Heart left ventricle (tissue), 16 donors: ENCODE results near the gene CCNJL. TPM values are rescaled to one million over a fixed set of nuclear protein-coding genes. Genes with fewer than 3 reads are reported as not detected.

Experiments used
- ATAC-seq, 4 donors: fragments of 200-7000 bp; cut with Tn5 transposase; one replicate each; pipeline ENCODE4 v1.9.1; 2020 to 2022; ENCODE audit warnings: moderate library complexity in 4 of 4, mild to moderate bottlenecking in 3 of 4, moderate number of reproducible peaks in 1 of 4
- DNase-seq, 5 donors: peaks; one replicate each; pipeline ENCODE4 v3.0.0-alpha.2; 2020
- H3K27ac ChIP-seq, 12 donors: fragments of 200-600 bp; sonication (generic) in 4 of 12; one replicate each; pipeline versions ENCODE4 v1.5.0 to v1.8.0; 2016 to 2022; ENCODE audit warnings: mild to moderate bottlenecking in 2 of 12
- H3K27me3 ChIP-seq, 9 donors: fragments of 200-600 bp; sonication (generic) in 2 of 9; one replicate each; pipeline versions ENCODE4 v1.5.1 to v1.8.0; 2016 to 2022; ENCODE audit warnings: mild to moderate bottlenecking in 3 of 9
- H3K36me3 ChIP-seq, 9 donors: fragments of 200-600 bp; sonication (generic) in 2 of 9; one replicate each; pipeline versions ENCODE4 v1.5.0 to v1.8.0; 2018 to 2022; ENCODE audit warnings: mild to moderate bottlenecking in 2 of 9
- H3K4me1 ChIP-seq, 12 donors: fragments of 200-600 bp; sonication (generic) in 4 of 12; one replicate each; pipeline versions ENCODE4 v1.5.0 to v1.8.0; 2016 to 2022; ENCODE audit warnings: mild to moderate bottlenecking in 3 of 12
- H3K4me3 ChIP-seq, 12 donors: fragments of 200-600 bp; sonication (generic) in 4 of 12; one replicate each; pipeline versions ENCODE4 v1.5.0 to v1.8.0; 2017 to 2022; ENCODE audit warnings: mild to moderate bottlenecking in 9 of 12, moderate library complexity in 4 of 12
- H3K9me3 ChIP-seq, 12 donors: fragments of 200-600 bp; sonication (generic) in 4 of 12; one replicate each; pipeline versions ENCODE4 v1.5.0 to v1.8.0; 2016 to 2022; ENCODE audit warnings: mild to moderate bottlenecking in 1 of 12
- POLR2A ChIP-seq, 2 donors: fragments of 450-650 bp; IDR thresholded peaks; one replicate each; pipeline ENCODE4 v1.6.1; 2017; ENCODE audit warnings: antibody characterized with exemption in 2 of 2, mild to moderate bottlenecking in 2 of 2, moderate library complexity in 2 of 2
- WGBS, 4 donors: extraction: QIAGEN DNeasy Blood & Tissue Kit in 2 of 4; methylation state at CpG; one replicate each; pipeline versions ENCODE4 v1.1.5 to v1.1.7; 2013 to 2018; 5-methylcytosine and 5-hydroxymethylcytosine counted together
- intact Hi-C, 10 donors: fragments of 100-400 bp; cut with DNase I; formaldehyde crosslinking; loops; one replicate each; pipeline versions ENCODE4 v1.11.1 to v1.14.2; 2022
- long read RNA-seq, 3 donors: library from polyadenylated mRNA; unstranded; transcript quantifications; one replicate each; pipeline ENCODE4 v2.0.0, GENCODE V29; 2020 to 2021
- polyA plus RNA-seq, 2 donors: library from polyadenylated mRNA; stranded (reverse); fragments of 200-250 nt; gene quantifications; one replicate each; pipeline ENCODE4 v1.2.3, GENCODE V29; 2013
- total RNA-seq, 9 donors: library from RNA; depleted of rRNA in 2 of 9; stranded (reverse); fragments of >200 nt in 2 of 9; fragmentation: NEBNext Ultra II Directional in 3 of 9; extraction: Animal tissue kit (Norgen Biotek cat#: 25700) in 3 of 9; gene quantifications; one replicate each; pipeline versions ENCODE4 v1.1.0 to v1.2.4, GENCODE V29; 2016 to 2023
- TF ChIP-seq, protein P1 (sequence below), 12 donors: fragments of 200-600 bp; sonication (generic) in 4 of 12; IDR thresholded peaks; one replicate each; pipeline versions ENCODE4 v1.5.0 to v1.8.0; 2018 to 2022; ENCODE audit warnings: antibody characterized with exemption in 12 of 12, mild to moderate bottlenecking in 5 of 12
- donor health status: ischemic (EF 13 %, LVEDD 7.1; RV severe dilation, severe dysfunction).
- donor health status: healthy with polysubstance abuse.
- donor health status: DM: no; HTN: yes; CAD: no.
- donor health status: DM: no; HTN: no; CAD: no.
- donor health status: ischemic (EF 25% LVEDD 6.9; RV normal size, moderate dysfunction).
- donor health status: ischemic (EF 25% LVEDD 5.7; RV mildly dilated, moderate dysfunction).
- donor health status: healthy.
- donor health status: DM: yes; HTN: yes; CAD: no.
- donor health status: ischemic (EF 35%, LVEDD 5.7; RV mildly dilated, moderate dysfunction).
- donor health status: nonischemic (EF 11% LVEDD 7.7; RV severe dilation, severe dysfunction).
- donor health status: DM: yes; HTN: yes; CAD: no.
- donor health status: PGD.
- donor health status: ischemic (EF 29% LVEDD 5.4; RV normal size, mild dysfunction).
- donor health status: nonischemic (EF 23%, LVEDD 6.1; RV moderate dilation, normal function).

CCNJL gene
- 10 to 100 TPM in 2 of 9 donors, 1 to 10 TPM in 7; 4.1 to 12.4 (median 7.6) TPM for total RNA-seq
- polyA plus RNA-seq, result 1 to 10 TPM; 3.5 to 4.1 TPM
- long read RNA-seq, donor 1, partial matches to known transcripts, result 6 of 10 reads
- long read RNA-seq, donor 1, other reads (novel, unspliced or antisense), result 1 of 10 reads
- long read RNA-seq, donor 2, partial matches to known transcripts, result 20 of 23 reads
- long read RNA-seq, donor 2, other reads (novel, unspliced or antisense), result 3 of 23 reads
- long read RNA-seq, donor 3, partial matches to known transcripts, result 13 of 16 reads
- long read RNA-seq, donor 3, other reads (novel, unspliced or antisense), result 3 of 16 reads

- peak; percentile 28 to 83 (median 78) for ATAC-seq
- peaks cover 0 to 5% (median 0%) of the 10 kb centered on the region in 9 donors for H3K36me3 ChIP-seq
- peak within 1 kb of the TSS; percentile 59 to 97 (median 74) for H3K4me3 ChIP-seq
- TF ChIP-seq, protein P1, sequence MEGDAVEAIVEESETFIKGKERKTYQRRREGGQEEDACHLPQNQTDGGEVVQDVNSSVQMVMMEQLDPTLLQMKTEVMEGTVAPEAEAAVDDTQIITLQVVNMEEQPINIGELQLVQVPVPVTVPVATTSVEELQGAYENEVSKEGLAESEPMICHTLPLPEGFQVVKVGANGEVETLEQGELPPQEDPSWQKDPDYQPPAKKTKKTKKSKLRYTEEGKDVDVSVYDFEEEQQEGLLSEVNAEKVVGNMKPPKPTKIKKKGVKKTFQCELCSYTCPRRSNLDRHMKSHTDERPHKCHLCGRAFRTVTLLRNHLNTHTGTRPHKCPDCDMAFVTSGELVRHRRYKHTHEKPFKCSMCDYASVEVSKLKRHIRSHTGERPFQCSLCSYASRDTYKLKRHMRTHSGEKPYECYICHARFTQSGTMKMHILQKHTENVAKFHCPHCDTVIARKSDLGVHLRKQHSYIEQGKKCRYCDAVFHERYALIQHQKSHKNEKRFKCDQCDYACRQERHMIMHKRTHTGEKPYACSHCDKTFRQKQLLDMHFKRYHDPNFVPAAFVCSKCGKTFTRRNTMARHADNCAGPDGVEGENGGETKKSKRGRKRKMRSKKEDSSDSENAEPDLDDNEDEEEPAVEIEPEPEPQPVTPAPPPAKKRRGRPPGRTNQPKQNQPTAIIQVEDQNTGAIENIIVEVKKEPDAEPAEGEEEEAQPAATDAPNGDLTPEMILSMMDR (IDR thresholded peaks at IDR 0.05), result no peak
- peak in 1 of 2 donors; percentile 46 for TF ChIP-seq POLR2A (IDR thresholded peaks at IDR 0.05)
- intact Hi-C loops, result loop anchor here in 6 of 10 donors (1.0 to 5.0 kb wide), 4 partner anchors 40 to 50 kb away; no protein-coding TSS in a partner anchor
- peaks cover 0 to 38% (median 9%) of the 10 kb centered on the region in 12 donors for H3K4me1 ChIP-seq
- peak; percentile 66 to 82 (median 70) for DNase-seq
- no peaks in the 10 kb centered on the region for H3K9me3 ChIP-seq
- peak within 1 kb of the TSS in 11 of 12 donors; percentile 35 to 85 (median 80) for H3K27ac ChIP-seq
- WGBS, 4 donors, result 0 to 1% (median 0%) methylated on average over 32 to 84 of the region's 84 CpGs
- H3K27me3 ChIP-seq, result peaks cover 0 to 49% (median 0%) of the 10 kb centered on the region in 9 donors
Measured at GRCh38 chr5:160312134-160312959, at the start of gene CCNJL. TSS of gene CCNJL (minus strand) at chr5:160312564. CDS start at chr5:160311923, 641 bp downstream.

- H3K27ac ChIP-seq, result no peak overlapping the region
- TF ChIP-seq POLR2A (IDR thresholded peaks at IDR 0.05), result no peak
- intact Hi-C loops, result no loop called here
- H3K36me3 ChIP-seq, result no peaks in the 10 kb centered on the region
- H3K4me3 ChIP-seq, result no peak overlapping the region
- ATAC-seq (no peak), DNase-seq (no peak)
- no peaks in the 10 kb centered on the region for H3K9me3 ChIP-seq
- peaks cover 0 to 63% (median 32%) of the 10 kb centered on the region in 12 donors for H3K4me1 ChIP-seq
- no peaks in the 10 kb centered on the region for H3K27me3 ChIP-seq
- WGBS, 4 donors, result 84 to 89% (median 88%) methylated on average over 9 of the region's 9 CpGs
Measured at GRCh38 chr5:160361624-160362228, 49.4 kb upstream of the CCNJL start.

DNA sequence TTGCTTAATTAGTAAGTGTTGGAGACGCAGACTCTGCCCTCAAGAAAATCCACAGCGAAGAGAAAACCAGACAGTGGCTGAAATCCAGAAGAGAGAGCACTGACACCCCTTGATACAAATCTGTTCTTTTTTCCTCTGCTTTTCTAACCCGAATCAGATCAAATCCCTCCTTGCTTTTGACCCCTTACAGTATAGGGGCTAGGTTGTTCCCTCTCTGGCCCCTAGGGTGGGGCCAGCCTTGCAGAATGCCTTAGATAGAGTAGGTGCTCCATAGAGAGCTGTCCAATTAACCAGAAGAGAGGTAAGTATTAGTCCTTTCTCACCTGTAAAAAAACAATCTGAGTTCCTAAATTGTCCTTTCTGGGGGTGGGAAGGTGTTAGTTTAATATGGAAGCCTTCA is 47.9 kb upstream of the CCNJL start:
- 73 to 89% (median 85%) methylated on average over 3 of the region's 3 CpGs for WGBS, 4 donors
- Histone ChIP-seq H3K36me3 (no peaks in the 10 kb centered on the region), H3K9me3 (no peaks in the 10 kb centered on the region), H3K27ac (peak overlapping the region in 1 of 12 donors; percentile 6), H3K4me1 (peaks cover 0 to 66% (median 33%) of the 10 kb centered on the region in 12 donors), H3K4me3 (no peak overlapping the region), H3K27me3 (no peaks in the 10 kb centered on the region)
- no peak for DNase-seq
- no peak for TF ChIP-seq POLR2A (IDR thresholded peaks at IDR 0.05)
- TF ChIP-seq, protein P1 (IDR thresholded peaks at IDR 0.05), result no peak
- no peak for ATAC-seq
- intact Hi-C loops, result no loop called here

DNA sequence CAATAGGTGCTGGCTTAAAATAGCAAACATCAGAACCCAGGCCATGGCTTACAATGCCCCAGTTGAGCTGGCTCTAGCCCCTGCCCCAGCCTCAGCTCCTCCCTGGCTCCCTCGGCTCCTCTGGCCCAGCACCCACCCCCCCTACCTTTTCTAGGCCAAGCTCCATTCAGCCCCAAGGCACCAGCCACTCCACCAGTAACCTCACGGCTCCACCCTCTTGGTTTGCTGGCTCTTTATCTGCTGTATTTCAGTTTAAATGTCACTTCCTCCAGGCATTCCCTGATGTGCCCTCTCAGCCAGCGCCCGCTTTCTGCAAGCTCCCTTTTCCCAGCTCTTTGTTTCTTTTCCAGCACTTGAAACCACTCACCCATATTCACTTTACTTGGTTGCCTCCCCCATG is 47.5 kb upstream of the CCNJL start:
- H3K9me3 ChIP-seq, result no peaks in the 10 kb centered on the region
- no peaks in the 10 kb centered on the region for H3K36me3 ChIP-seq
- TF ChIP-seq POLR2A (IDR thresholded peaks at IDR 0.05), result no peak
- TF ChIP-seq, protein P1 (IDR thresholded peaks at IDR 0.05), result no peak
- intact Hi-C loops, result no loop called here
- ATAC-seq (no peak), DNase-seq (no peak)
- peaks cover 0 to 66% (median 33%) of the 10 kb centered on the region in 12 donors for H3K4me1 ChIP-seq
- peak overlapping the region in 2 of 12 donors; percentile 6 to 25 for H3K27ac ChIP-seq
- H3K4me3 ChIP-seq, result no peak overlapping the region
- 73 to 81% (median 79%) methylated on average over 4 of the region's 4 CpGs for WGBS, 4 donors
- H3K27me3 ChIP-seq, result no peaks in the 10 kb centered on the region
